AG04450 (cell line): ENCODE measurements around the gene C1orf50. TPM values are rescaled to one million over a fixed set of nuclear protein-coding genes. Genes with fewer than 3 reads are reported as not detected.

Experiments used
- CTCF ChIA-PET: fragments of 300-600, 350-600 bp; formaldehyde crosslinking; extraction: SDS; loops from one replicate; lab custom pipeline; 2022; ENCODE audit warnings: antibody characterized with exemption, inconsistent platforms; lab: Charles Lee
- POLR2A ChIA-PET: fragments of 350-600 bp; formaldehyde crosslinking; extraction: SDS; loops from one replicate; lab custom pipeline; 2021; ENCODE audit warnings: antibody characterized with exemption, inconsistent platforms; lab: Yijun Ruan, JAX
- DNase-seq: peaks from one replicate; pipeline ENCODE4 v3.0.0-alpha.2; 2011; ENCODE audit warnings: low read depth, low spot score
- H3K27ac ChIP-seq: one replicate; pipeline ENCODE4 v1.5.1; 2012; ENCODE audit warnings: low read depth, low read length, control low read depth
- H3K27me3 ChIP-seq: one replicate; pipeline ENCODE4 v1.6.0; 2012; ENCODE audit warnings: low read length; ENCODE audit not compliant: control insufficient read depth, insufficient read depth
- H3K4me3 ChIP-seq: 2 replicates; pipeline ENCODE4 v1.5.1; 2011; ENCODE audit warnings: mild to moderate bottlenecking, low read depth, low read length, control low read depth
- H3K9me3 ChIP-seq: 2 replicates; pipeline ENCODE4 v1.5.1; 2012; ENCODE audit warnings: low read length; ENCODE audit not compliant: control insufficient read depth, insufficient read depth
- polyA plus RNA-seq: library from polyadenylated mRNA; depleted of rRNA; stranded (reverse); fragments of >200 nt; gene quantifications from 2 replicates; pipeline ENCODE4 v1.2.3, GENCODE V29; 2011
- TF ChIP-seq, protein P1 (sequence below): IDR thresholded peaks from 2 replicates; pipeline ENCODE4 v1.5.1; 2011; ENCODE audit warnings: low read depth, low read length, control low read depth, inconsistent platforms

C1orf50 gene
- polyA plus RNA-seq, 1 experiment = 6.4 TPM

DNA sequence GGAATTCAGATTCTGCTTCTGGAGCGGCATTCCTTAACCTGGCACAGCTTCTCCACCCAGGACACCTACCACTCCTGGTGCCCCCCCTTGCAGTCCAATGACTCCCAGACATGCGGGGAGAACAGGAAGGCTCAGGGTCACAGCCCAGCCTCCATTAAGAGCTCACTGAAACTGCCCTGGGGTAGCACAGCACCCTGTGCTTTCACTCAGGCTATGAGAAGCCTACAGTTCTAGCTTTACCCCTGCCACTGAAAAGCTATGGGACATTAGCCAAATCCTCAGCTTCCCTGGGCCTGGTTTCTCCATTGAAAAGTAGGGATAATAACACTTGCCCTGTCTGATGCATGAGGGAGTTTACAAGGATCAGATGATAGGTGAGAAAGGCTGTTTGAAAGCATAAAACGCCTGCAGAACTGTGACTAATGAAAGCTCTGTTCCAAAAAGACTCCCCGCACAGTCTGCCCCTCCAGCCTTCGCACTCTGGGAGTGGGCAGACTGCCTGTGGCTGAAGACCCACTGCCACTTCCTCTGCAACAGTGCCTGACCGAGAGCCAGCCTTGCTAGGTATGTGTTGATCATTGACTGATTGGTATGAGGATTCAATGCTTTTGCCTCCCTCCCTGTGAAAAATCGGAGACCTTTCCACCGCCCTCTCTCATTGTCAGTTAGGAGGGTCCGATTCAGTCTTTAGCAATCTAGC, 24.3 kb upstream of the C1orf50 start:
- Histone ChIP-seq H3K9me3 (no peaks in the 10 kb centered on the region), H3K4me3 (no peak overlapping the region), H3K27ac (no peak overlapping the region), H3K27me3 (peaks cover 6% of the 10 kb centered on the region)
- TF ChIP-seq, protein P1, sequence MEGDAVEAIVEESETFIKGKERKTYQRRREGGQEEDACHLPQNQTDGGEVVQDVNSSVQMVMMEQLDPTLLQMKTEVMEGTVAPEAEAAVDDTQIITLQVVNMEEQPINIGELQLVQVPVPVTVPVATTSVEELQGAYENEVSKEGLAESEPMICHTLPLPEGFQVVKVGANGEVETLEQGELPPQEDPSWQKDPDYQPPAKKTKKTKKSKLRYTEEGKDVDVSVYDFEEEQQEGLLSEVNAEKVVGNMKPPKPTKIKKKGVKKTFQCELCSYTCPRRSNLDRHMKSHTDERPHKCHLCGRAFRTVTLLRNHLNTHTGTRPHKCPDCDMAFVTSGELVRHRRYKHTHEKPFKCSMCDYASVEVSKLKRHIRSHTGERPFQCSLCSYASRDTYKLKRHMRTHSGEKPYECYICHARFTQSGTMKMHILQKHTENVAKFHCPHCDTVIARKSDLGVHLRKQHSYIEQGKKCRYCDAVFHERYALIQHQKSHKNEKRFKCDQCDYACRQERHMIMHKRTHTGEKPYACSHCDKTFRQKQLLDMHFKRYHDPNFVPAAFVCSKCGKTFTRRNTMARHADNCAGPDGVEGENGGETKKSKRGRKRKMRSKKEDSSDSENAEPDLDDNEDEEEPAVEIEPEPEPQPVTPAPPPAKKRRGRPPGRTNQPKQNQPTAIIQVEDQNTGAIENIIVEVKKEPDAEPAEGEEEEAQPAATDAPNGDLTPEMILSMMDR = no peak
- no peak for DNase-seq
- POLR2A ChIA-PET = interaction anchor here (1.3 kb wide), 1 partner anchor 61 kb away, joined by 5 read pairs; the partner anchor contains the start of gene YBX1
- CTCF ChIA-PET = interaction anchor here (1.3 kb wide), 1 partner anchor 10 kb away, joined by 4 read pairs; no protein-coding TSS in a partner anchor

DNA sequence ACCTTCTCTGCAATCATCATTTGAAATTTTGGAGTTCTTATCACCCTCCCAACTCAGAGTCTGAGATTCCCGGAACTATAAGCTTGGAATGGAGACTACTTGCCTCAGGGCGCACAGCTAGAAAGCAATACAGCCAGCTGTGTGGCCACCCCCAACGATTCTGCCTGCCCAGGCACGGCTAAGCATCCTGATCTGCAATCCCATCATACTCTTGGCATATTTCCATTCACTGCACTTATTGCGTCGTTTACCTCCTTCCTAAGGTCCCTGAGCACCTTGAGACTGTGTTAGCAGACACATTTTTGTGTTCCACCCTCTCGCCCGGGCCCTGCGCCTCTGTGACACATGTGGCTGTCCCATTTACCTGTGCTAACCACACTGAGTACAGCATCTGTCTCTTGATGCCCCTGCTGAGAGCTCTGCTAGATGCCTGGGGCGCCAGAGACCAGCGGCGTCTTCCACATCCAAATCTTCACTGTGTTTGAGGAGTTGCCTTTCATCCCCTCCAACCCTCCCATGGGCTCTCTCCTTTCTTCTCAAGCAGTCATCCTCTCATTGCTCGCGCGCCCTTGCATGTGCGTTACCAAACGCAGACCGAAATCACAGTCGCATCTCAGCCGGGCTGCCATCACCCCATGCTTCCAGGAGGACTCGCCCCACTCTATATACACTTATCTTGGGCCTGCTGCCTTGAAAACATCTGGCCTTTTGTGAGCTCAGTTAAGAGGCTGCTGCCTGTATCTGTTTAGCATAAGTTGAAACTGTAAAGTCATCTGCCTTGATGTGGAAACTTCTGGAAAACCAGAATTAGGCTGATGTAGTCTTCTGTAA, 23.5 kb upstream of the C1orf50 start:
- Histone ChIP-seq H3K4me3 (no peak overlapping the region), H3K27ac (no peak overlapping the region), H3K9me3 (no peaks in the 10 kb centered on the region), H3K27me3 (peaks cover 6% of the 10 kb centered on the region)
- ChIA-PET POLR2A (interaction anchor here (1.3 kb wide), 1 partner anchor 62 kb away, joined by 5 read pairs; the partner anchor contains the start of gene YBX1), CTCF (interaction anchor here (1.3 kb wide), 1 partner anchor 9 kb away, joined by 4 read pairs; no protein-coding TSS in a partner anchor)
- TF ChIP-seq, protein P1 = no peak
- no peak for DNase-seq

DNA sequence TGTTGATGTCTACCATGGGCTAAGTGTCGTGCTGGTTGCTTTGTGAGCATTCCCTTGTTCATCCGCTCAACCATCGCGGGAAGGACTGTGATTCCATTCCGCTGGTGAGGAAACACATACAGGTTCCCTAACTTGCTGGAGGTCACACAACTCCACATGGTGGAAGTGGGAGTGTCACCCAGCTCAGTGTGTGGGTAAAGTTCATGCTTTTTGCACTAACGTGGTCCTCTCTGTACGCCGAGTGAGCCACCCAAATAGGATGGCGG, 23.0 kb upstream of the C1orf50 start:
- Histone ChIP-seq H3K27ac (no peak overlapping the region), H3K9me3 (no peaks in the 10 kb centered on the region), H3K4me3 (no peak overlapping the region), H3K27me3 (peaks cover 6% of the 10 kb centered on the region)
- DNase-seq = no peak
- TF ChIP-seq, protein P1 = no peak
- CTCF ChIA-PET = no interaction called here
- POLR2A ChIA-PET = no interaction called here

GRCh38 chr1:42745851-42746250, 21.2 kb upstream of the C1orf50 start:
- DNase-seq = no peak
- Histone ChIP-seq H3K9me3 (no peaks in the 10 kb centered on the region), H3K27ac (no peak overlapping the region), H3K27me3 (no peaks in the 10 kb centered on the region), H3K4me3 (no peak overlapping the region)
- POLR2A ChIA-PET = interaction anchor here (1.2 kb wide), 2 partner anchors 14 to 64 kb away, joined by 4 read pairs; partner anchors contain the start of gene YBX1
- TF ChIP-seq, protein P1 = no peak
- CTCF ChIA-PET = interaction anchor here (0.8 to 1.8 kb wide), 4 partner anchors 12 to 168 kb away, joined by 3 to 8 read pairs (median 4); no protein-coding TSS in a partner anchor
